Measurements from ENCODE around the gene ZNF280B. TPM values are rescaled to one million over a fixed set of nuclear protein-coding genes. Genes with fewer than 3 reads are reported as not detected.

ZNF280B gene
- total and polyA plus RNA-seq, 10 of the 15 experiments (the other 5 are each of a cell fraction or from before 2014, with no cell fraction given) = 0.28 to 2.2 (median 1.1) TPM

DNA sequence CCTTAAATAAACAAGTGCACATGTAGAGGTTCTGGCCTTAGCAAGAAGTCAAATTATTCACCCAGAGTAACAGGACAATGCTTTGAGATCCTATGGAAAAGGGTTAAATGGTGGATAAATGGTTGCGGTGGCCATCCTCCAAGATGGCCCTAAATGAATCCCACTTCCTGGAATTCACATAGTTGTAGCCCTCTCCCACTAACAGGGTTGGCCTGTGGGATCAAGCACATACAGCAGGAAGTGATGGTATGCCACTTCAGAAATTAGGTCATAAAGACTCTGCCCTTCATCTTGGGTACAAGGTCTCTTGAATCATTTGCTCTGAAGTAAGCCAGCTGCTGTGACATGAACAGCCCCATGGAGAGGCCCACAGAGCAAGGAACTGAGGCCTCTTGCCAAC lies 1.8 kb downstream of the ZNF280B start (continued):
- TF ChIP-seq, protein P1, sequence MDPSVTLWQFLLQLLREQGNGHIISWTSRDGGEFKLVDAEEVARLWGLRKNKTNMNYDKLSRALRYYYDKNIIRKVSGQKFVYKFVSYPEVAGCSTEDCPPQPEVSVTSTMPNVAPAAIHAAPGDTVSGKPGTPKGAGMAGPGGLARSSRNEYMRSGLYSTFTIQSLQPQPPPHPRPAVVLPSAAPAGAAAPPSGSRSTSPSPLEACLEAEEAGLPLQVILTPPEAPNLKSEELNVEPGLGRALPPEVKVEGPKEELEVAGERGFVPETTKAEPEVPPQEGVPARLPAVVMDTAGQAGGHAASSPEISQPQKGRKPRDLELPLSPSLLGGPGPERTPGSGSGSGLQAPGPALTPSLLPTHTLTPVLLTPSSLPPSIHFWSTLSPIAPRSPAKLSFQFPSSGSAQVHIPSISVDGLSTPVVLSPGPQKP (IDR thresholded peaks at IDR 0.05; ENCODE audit: low read depth, low read length) = no peak
- TF ChIP-seq, protein P2, sequence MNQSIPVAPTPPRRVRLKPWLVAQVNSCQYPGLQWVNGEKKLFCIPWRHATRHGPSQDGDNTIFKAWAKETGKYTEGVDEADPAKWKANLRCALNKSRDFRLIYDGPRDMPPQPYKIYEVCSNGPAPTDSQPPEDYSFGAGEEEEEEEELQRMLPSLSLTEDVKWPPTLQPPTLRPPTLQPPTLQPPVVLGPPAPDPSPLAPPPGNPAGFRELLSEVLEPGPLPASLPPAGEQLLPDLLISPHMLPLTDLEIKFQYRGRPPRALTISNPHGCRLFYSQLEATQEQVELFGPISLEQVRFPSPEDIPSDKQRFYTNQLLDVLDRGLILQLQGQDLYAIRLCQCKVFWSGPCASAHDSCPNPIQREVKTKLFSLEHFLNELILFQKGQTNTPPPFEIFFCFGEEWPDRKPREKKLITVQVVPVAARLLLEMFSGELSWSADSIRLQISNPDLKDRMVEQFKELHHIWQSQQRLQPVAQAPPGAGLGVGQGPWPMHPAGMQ (IDR thresholded peaks at IDR 0.05; ENCODE audit: borderline replicate concordance) = no peak
- no peak for TF ChIP-seq CBX5 (IDR thresholded peaks at IDR 0.05; ENCODE audit: low read depth)
- no peak for TF ChIP-seq ASH2L (IDR thresholded peaks at IDR 0.05; ENCODE audit: borderline replicate concordance, low read depth)
- TF ChIP-seq NFYA (IDR thresholded peaks at IDR 0.05; ENCODE audit: borderline replicate concordance, low read depth, low read length) = no peak
- TF ChIP-seq KLF5 (IDR thresholded peaks at IDR 0.05; ENCODE audit: partially characterized antibody) = no peak

DNA sequence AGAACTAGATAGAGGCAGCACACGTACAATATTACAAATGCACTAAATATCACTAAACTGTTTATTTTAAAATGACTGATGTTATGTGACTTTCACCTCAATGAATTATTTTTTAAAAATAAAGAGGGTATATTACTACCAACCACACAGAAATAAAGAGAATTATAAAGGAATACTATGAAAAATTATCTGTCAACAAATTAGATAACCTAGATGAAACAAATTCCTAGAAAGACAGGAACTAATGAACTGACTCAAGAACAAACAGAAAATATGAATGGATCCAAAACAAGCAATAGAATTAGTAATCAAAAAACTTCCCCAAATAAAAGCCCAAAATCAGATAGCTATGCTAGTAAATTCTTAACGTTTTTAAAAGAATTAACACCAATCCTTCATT lies 10.3 kb downstream of the ZNF280B start:
- RAD21 ChIA-PET (ENCODE audit: unreplicated experiment) = no interaction called here
- no peaks in the 10 kb centered on the region for H3K27me3 ChIP-seq (replicated peaks in 1 of 2; ENCODE audit: control insufficient read depth in 2 of 2, insufficient read depth in 2 of 2, low read length in 1 of 2)
- DNase-seq (ENCODE audit: low read depth, low spot score) (no peak), FAIRE-seq (no peak), ATAC-seq (no peak)
- no peak overlapping the region for H3K4me3 ChIP-seq
- in situ Hi-C loops (cut with MboI) (no loop called here), intact Hi-C loops (cut with micrococcal nuclease; ENCODE audit: unreplicated experiment) (no loop called here)
- no peaks in the 10 kb centered on the region for H4K20me1 ChIP-seq (ENCODE audit: control insufficient read depth, insufficient read depth)
- no peaks in the 10 kb centered on the region for H3K9me3 ChIP-seq (replicated peaks; ENCODE audit: control insufficient read depth, insufficient read depth, low read length)
- no peak overlapping the region for H3K9ac ChIP-seq (ENCODE audit: control insufficient read depth, insufficient read depth, low read length)
- H3K79me2 ChIP-seq (ENCODE audit: control insufficient read depth, insufficient read depth, low read length) = no peaks in the 10 kb centered on the region
- H3K36me3 ChIP-seq (ENCODE audit: control insufficient read depth in 2 of 2, insufficient read depth in 2 of 2, low read length in 1 of 2) = no peaks in the 10 kb centered on the region
- TF ChIP-seq, protein P3, sequence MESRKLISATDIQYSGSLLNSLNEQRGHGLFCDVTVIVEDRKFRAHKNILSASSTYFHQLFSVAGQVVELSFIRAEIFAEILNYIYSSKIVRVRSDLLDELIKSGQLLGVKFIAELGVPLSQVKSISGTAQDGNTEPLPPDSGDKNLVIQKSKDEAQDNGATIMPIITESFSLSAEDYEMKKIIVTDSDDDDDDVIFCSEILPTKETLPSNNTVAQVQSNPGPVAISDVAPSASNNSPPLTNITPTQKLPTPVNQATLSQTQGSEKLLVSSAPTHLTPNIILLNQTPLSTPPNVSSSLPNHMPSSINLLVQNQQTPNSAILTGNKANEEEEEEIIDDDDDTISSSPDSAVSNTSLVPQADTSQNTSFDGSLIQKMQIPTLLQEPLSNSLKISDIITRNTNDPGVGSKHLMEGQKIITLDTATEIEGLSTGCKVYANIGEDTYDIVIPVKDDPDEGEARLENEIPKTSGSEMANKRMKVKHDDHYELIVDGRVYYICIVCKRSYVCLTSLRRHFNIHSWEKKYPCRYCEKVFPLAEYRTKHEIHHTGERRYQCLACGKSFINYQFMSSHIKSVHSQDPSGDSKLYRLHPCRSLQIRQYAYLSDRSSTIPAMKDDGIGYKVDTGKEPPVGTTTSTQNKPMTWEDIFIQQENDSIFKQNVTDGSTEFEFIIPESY (IDR thresholded peaks at IDR 0.05) = no peak
- TF ChIP-seq CREM (IDR thresholded peaks at IDR 0.05; ENCODE audit: low read depth) (no peak), ETV6 (conservative IDR thresholded peaks at IDR 0.05 in 1 of 2, IDR thresholded peaks at IDR 0.05 in 1 of 2; ENCODE audit: borderline replicate concordance in 1 of 2, low read depth in 1 of 2) (no peak), HDAC6 (IDR thresholded peaks at IDR 0.05; ENCODE audit: unreplicated experiment) (no peak), PAX5 (IDR thresholded peaks at IDR 0.05; ENCODE audit: borderline replicate concordance, low read depth, low read length) (no peak)
- TF ChIP-seq, protein P4, sequence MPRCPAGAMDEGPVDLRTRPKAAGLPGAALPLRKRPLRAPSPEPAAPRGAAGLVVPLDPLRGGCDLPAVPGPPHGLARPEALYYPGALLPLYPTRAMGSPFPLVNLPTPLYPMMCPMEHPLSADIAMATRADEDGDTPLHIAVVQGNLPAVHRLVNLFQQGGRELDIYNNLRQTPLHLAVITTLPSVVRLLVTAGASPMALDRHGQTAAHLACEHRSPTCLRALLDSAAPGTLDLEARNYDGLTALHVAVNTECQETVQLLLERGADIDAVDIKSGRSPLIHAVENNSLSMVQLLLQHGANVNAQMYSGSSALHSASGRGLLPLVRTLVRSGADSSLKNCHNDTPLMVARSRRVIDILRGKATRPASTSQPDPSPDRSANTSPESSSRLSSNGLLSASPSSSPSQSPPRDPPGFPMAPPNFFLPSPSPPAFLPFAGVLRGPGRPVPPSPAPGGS (IDR thresholded peaks at IDR 0.05; ENCODE audit: borderline replicate concordance, insufficient read depth, low read depth, low read length, poor library complexity, severe bottlenecking) = no peak
- SMC1A ChIA-PET (ENCODE audit: uncharacterized antibody, unreplicated experiment) = no interaction called here
- H3K4me2 ChIP-seq (ENCODE audit: control insufficient read depth, insufficient read depth) = no peak overlapping the region
- H3K4me1 ChIP-seq (ENCODE audit: control insufficient read depth, insufficient read depth, low read length) = no peaks in the 10 kb centered on the region
- no TSS peak for BruUV-seq (replicated peaks)
- POLR2A ChIA-PET = no interaction called here
- 84% methylated on average over 2 of the region's 2 CpGs for WGBS (ENCODE audit: insufficient coverage, insufficient replicate concordance, low lambda C conversion rate, missing lambda C conversion rate)
- no peak overlapping the region for H2AFZ ChIP-seq (ENCODE audit: control insufficient read depth, low read depth, low read length)
- no peak overlapping the region for H3K27ac ChIP-seq (ENCODE audit: control insufficient read depth, insufficient read depth)
- CTCF ChIA-PET = interaction anchor here (1.0 kb wide), 1 partner anchor 36 kb away, joined by 3 read pairs; no protein-coding TSS in a partner anchor

Data from GM12878 (cell line).